DND-41 (cell line): ENCODE data around the gene SMCP.

Experiments
- ATAC-seq: fragments of 200-7000 bp; cut with Tn5 transposase; 3 replicates; pipeline ENCODE4 v1.9.1; 2021; ENCODE audit warnings: low read depth; ENCODE audit not compliant: insufficient read depth
- DNase-seq: peaks from one replicate; pipeline ENCODE4 v3.0.0-alpha.2; 2020
- H2AFZ ChIP-seq: 2 replicates; pipeline ENCODE4 v1.6.0; 2012; ENCODE audit warnings: low read depth, low read length
- H3K27ac ChIP-seq: 2 replicates; pipeline ENCODE4 v1.5.1; 2012; ENCODE audit warnings: low read length, inconsistent platforms
- H3K27me3 ChIP-seq: fragments of 200-600 bp; sonication (generic); 2 replicates; pipeline ENCODE4 v1.6.0; 2012; ENCODE audit warnings: low read length, mild to moderate bottlenecking, inconsistent platforms; ENCODE audit not compliant: insufficient read depth, poor library complexity
- H3K36me3 ChIP-seq: 2 replicates; pipeline ENCODE4 v1.5.1; 2012; ENCODE audit warnings: low read length, inconsistent platforms; ENCODE audit not compliant: insufficient read depth
- H3K4me1 ChIP-seq: 2 replicates; pipeline ENCODE4 v1.5.1; 2012; ENCODE audit warnings: mild to moderate bottlenecking, low read length; ENCODE audit not compliant: insufficient read depth
- H3K4me2 ChIP-seq: 2 replicates; pipeline ENCODE4 v1.6.0; 2012; ENCODE audit warnings: mild to moderate bottlenecking, moderate library complexity, low read length, inconsistent platforms; ENCODE audit not compliant: insufficient read depth
- H3K4me3 ChIP-seq, 2 experiments: fragments of 200-600 bp in 1 of 2; shearing (Covaris generic) in 1 of 2; 2 replicates each; pipeline ENCODE4 v1.5.1; 2012 to 2016; ENCODE audit warnings: inconsistent platforms in 2 of 2, low read length in 2 of 2, mild to moderate bottlenecking in 2 of 2, low read depth in 1 of 2, moderate library complexity in 1 of 2
- H3K79me2 ChIP-seq: 2 replicates; pipeline ENCODE4 v1.6.0; 2012; ENCODE audit warnings: low read length, inconsistent platforms; ENCODE audit not compliant: insufficient read depth
- H3K9ac ChIP-seq: 2 replicates; pipeline ENCODE4 v1.6.0; 2012; ENCODE audit warnings: low read depth, mild to moderate bottlenecking, inconsistent platforms, low read length, moderate library complexity
- H3K9me3 ChIP-seq: 2 replicates; pipeline ENCODE4 v1.5.1; 2012; ENCODE audit warnings: low read length, moderate library complexity, mild to moderate bottlenecking, inconsistent platforms; ENCODE audit not compliant: insufficient read depth, severe bottlenecking
- H4K20me1 ChIP-seq: 2 replicates; pipeline ENCODE4 v1.6.0; 2012; ENCODE audit warnings: low read length; ENCODE audit not compliant: insufficient read depth
- CTCF ChIP-seq: IDR thresholded peaks from 2 replicates; pipeline ENCODE4 v1.5.1; 2012; ENCODE audit warnings: borderline replicate concordance, low read length, moderate library complexity, mild to moderate bottlenecking; ENCODE audit not compliant: poor library complexity, severe bottlenecking; ENCODE audit errors: extremely low read depth
- EZH2 ChIP-seq: IDR thresholded peaks from 3 replicates; pipeline ENCODE4 v1.6.1; 2012; ENCODE audit warnings: borderline replicate concordance, low read depth, mild to moderate bottlenecking, moderate library complexity, low read length, inconsistent platforms; ENCODE audit not compliant: severe bottlenecking

SMCP gene

GRCh38 chr1:152876827-152877226, 1.3 kb upstream of the SMCP start:
- H3K9ac ChIP-seq = no peak overlapping the region
- H2AFZ ChIP-seq = no peak overlapping the region
- ATAC-seq = no peak
- no peaks in the 10 kb centered on the region for H3K9me3 ChIP-seq
- H4K20me1 ChIP-seq = no peaks in the 10 kb centered on the region; the same call in 1 of the 2 replicates
- no peak overlapping the region for H3K27ac ChIP-seq
- no peak overlapping the region for H3K4me2 ChIP-seq
- peaks cover 14% of the 10 kb centered on the region for H3K27me3 ChIP-seq
- no peaks in the 10 kb centered on the region for H3K36me3 ChIP-seq
- H3K4me1 ChIP-seq = no peaks in the 10 kb centered on the region
- no peak for TF ChIP-seq CTCF
- no peak for TF ChIP-seq EZH2
- no peaks in the 10 kb centered on the region for H3K79me2 ChIP-seq
- no peak overlapping the region for H3K4me3 ChIP-seq
- no peak for DNase-seq

- no peak for ATAC-seq
- TF ChIP-seq EZH2 = no peak
- TF ChIP-seq CTCF = no peak
- no peaks in the 10 kb centered on the region for H3K36me3 ChIP-seq
- H3K4me1 ChIP-seq = no peaks in the 10 kb centered on the region
- H4K20me1 ChIP-seq = no peaks in the 10 kb centered on the region; the same call in 1 of the 2 replicates
- peaks cover 8% of the 10 kb centered on the region for H3K27me3 ChIP-seq
- no peak overlapping the region for H3K4me2 ChIP-seq
- no peaks in the 10 kb centered on the region for H3K9me3 ChIP-seq
- H2AFZ ChIP-seq = no peak overlapping the region
- no peak overlapping the region for H3K9ac ChIP-seq
- H3K4me3 ChIP-seq = no peak overlapping the region
- H3K79me2 ChIP-seq = no peaks in the 10 kb centered on the region
- no peak for DNase-seq
- no peak overlapping the region for H3K27ac ChIP-seq
Observed at GRCh38 chr1:152879559-152880198, 1.6 kb downstream of the SMCP start.

GRCh38 chr1:152880316-152880715, 2.2 kb downstream of the SMCP start:
- TF ChIP-seq EZH2 (no peak), CTCF (no peak)

More at GRCh38 chr1:152880316-152880715, 2.2 kb downstream of the SMCP start:
- H3K27ac ChIP-seq = no peak overlapping the region
- H3K27me3 ChIP-seq = peaks cover 5% of the 10 kb centered on the region
- H3K4me1 ChIP-seq = no peaks in the 10 kb centered on the region
- H3K36me3 ChIP-seq = no peaks in the 10 kb centered on the region
- DNase-seq (no peak), ATAC-seq (no peak)
- H2AFZ ChIP-seq = no peak overlapping the region
- H3K4me3 ChIP-seq = no peak overlapping the region
- H3K9me3 ChIP-seq = no peaks in the 10 kb centered on the region
- H3K9ac ChIP-seq = no peak overlapping the region
- no peaks in the 10 kb centered on the region; the same call in 1 of the 2 replicates for H4K20me1 ChIP-seq
- H3K4me2 ChIP-seq = no peak overlapping the region
- no peaks in the 10 kb centered on the region for H3K79me2 ChIP-seq
